NCI-H82 treated with DMSO at 0.1 percent for 48 hours (cell line): Measurements from ENCODE around the gene CBX5.
"Not testable (repeated sequence)": the region's sequence is repeated elsewhere in the genome, so short reads cannot be mapped to it uniquely, and the experiment has no call there.

Experiments used
- DNase-seq: peaks from one replicate; lab custom pipeline; 2025; ENCODE audit not compliant: unreplicated experiment; lab: John Stamatoyannopoulos, UW

Gene CBX5

GRCh38 chr12:54270345-54270744 is 9.6 kb downstream of the CBX5 start:
- no peak for DNase-seq

- no peak for DNase-seq
These were observed 13.1 kb downstream of the CBX5 start for GRCh38 chr12:54266852-54267251.

- DNase-seq: peak; percentile 85
These were observed 14.5 kb downstream of the CBX5 start for GRCh38 chr12:54265364-54265812.

- peak; percentile 90 for DNase-seq
These were observed 17.5 kb downstream of the CBX5 start for GRCh38 chr12:54262403-54262925.

- no peak for DNase-seq
These were observed 18.0 kb downstream of the CBX5 start for GRCh38 chr12:54261815-54262402.

GRCh38 chr12:54259194-54260011 is 20.5 kb downstream of the CBX5 start:
- peak; percentile 100 for DNase-seq

GRCh38 chr12:54258201-54258681 is 21.7 kb downstream of the CBX5 start:
- DNase-seq: no peak

- peak; percentile 49 for DNase-seq
These were observed 22.6 kb downstream of the CBX5 start for GRCh38 chr12:54257332-54257731.

GRCh38 chr12:54253240-54253639 is 26.7 kb downstream of the CBX5 start:
- no peak for DNase-seq

- no peak for DNase-seq
These were observed 28.1 kb downstream of the CBX5 start for GRCh38 chr12:54251667-54252284.

- DNase-seq: no peak
These were observed 30.4 kb downstream of the CBX5 start for GRCh38 chr12:54249489-54249888.

- no peak for DNase-seq
These were observed 33.8 kb downstream of the CBX5 start for GRCh38 chr12:54246011-54246641.

GRCh38 chr12:54240971-54241588 is 38.8 kb downstream of the CBX5 start:
- DNase-seq: no peak

GRCh38 chr12:54240129-54240528 is 39.8 kb downstream of the CBX5 start:
- DNase-seq: no peak

GRCh38 chr12:54239620-54240019 is 40.3 kb downstream of the CBX5 start:
- DNase-seq: peak; percentile 72

GRCh38 chr12:54238531-54238930 is 41.4 kb downstream of the CBX5 start:
- DNase-seq: no peak

- DNase-seq: no peak
These were observed 47.1 kb downstream of the CBX5 start for GRCh38 chr12:54232790-54233189.

- not testable (repeated sequence) for DNase-seq
These were observed 48.7 kb downstream of the CBX5 start for GRCh38 chr12:54231269-54231668.

GRCh38 chr12:54230555-54230954 is 49.4 kb downstream of the CBX5 start:
- no peak for DNase-seq

GRCh38 chr12:54229624-54230212 is 50.2 kb downstream of the CBX5 start:
- DNase-seq: peak; percentile 55
